DND-41 (cell line): ENCODE data around the gene PPFIA1.

Experiments
- ATAC-seq: fragments of 200-7000 bp; cut with Tn5 transposase; 3 replicates; pipeline ENCODE4 v1.9.1; 2021; ENCODE audit warnings: low read depth; ENCODE audit not compliant: insufficient read depth
- DNase-seq: peaks from one replicate; pipeline ENCODE4 v3.0.0-alpha.2; 2020
- H2AFZ ChIP-seq: 2 replicates; pipeline ENCODE4 v1.6.0; 2012; ENCODE audit warnings: low read depth, low read length
- H3K27ac ChIP-seq: 2 replicates; pipeline ENCODE4 v1.5.1; 2012; ENCODE audit warnings: low read length, inconsistent platforms
- H3K27me3 ChIP-seq: fragments of 200-600 bp; sonication (generic); 2 replicates; pipeline ENCODE4 v1.6.0; 2012; ENCODE audit warnings: low read length, mild to moderate bottlenecking, inconsistent platforms; ENCODE audit not compliant: insufficient read depth, poor library complexity
- H3K36me3 ChIP-seq: 2 replicates; pipeline ENCODE4 v1.5.1; 2012; ENCODE audit warnings: low read length, inconsistent platforms; ENCODE audit not compliant: insufficient read depth
- H3K4me1 ChIP-seq: 2 replicates; pipeline ENCODE4 v1.5.1; 2012; ENCODE audit warnings: mild to moderate bottlenecking, low read length; ENCODE audit not compliant: insufficient read depth
- H3K4me2 ChIP-seq: 2 replicates; pipeline ENCODE4 v1.6.0; 2012; ENCODE audit warnings: mild to moderate bottlenecking, moderate library complexity, low read length, inconsistent platforms; ENCODE audit not compliant: insufficient read depth
- H3K4me3 ChIP-seq, 2 experiments: fragments of 200-600 bp in 1 of 2; shearing (Covaris generic) in 1 of 2; 2 replicates each; pipeline ENCODE4 v1.5.1; 2012 to 2016; ENCODE audit warnings: inconsistent platforms in 2 of 2, low read length in 2 of 2, mild to moderate bottlenecking in 2 of 2, low read depth in 1 of 2, moderate library complexity in 1 of 2
- H3K79me2 ChIP-seq: 2 replicates; pipeline ENCODE4 v1.6.0; 2012; ENCODE audit warnings: low read length, inconsistent platforms; ENCODE audit not compliant: insufficient read depth
- H3K9ac ChIP-seq: 2 replicates; pipeline ENCODE4 v1.6.0; 2012; ENCODE audit warnings: low read depth, mild to moderate bottlenecking, inconsistent platforms, low read length, moderate library complexity
- H3K9me3 ChIP-seq: 2 replicates; pipeline ENCODE4 v1.5.1; 2012; ENCODE audit warnings: low read length, moderate library complexity, mild to moderate bottlenecking, inconsistent platforms; ENCODE audit not compliant: insufficient read depth, severe bottlenecking
- H4K20me1 ChIP-seq: 2 replicates; pipeline ENCODE4 v1.6.0; 2012; ENCODE audit warnings: low read length; ENCODE audit not compliant: insufficient read depth
- CTCF ChIP-seq: IDR thresholded peaks from 2 replicates; pipeline ENCODE4 v1.5.1; 2012; ENCODE audit warnings: borderline replicate concordance, low read length, moderate library complexity, mild to moderate bottlenecking; ENCODE audit not compliant: poor library complexity, severe bottlenecking; ENCODE audit errors: extremely low read depth
- EZH2 ChIP-seq: IDR thresholded peaks from 3 replicates; pipeline ENCODE4 v1.6.1; 2012; ENCODE audit warnings: borderline replicate concordance, low read depth, mild to moderate bottlenecking, moderate library complexity, low read length, inconsistent platforms; ENCODE audit not compliant: severe bottlenecking

PPFIA1 gene

GRCh38 chr11:70343636-70344035 lies 73.1 kb downstream of the PPFIA1 start:
- peaks cover 74% of the 10 kb centered on the region for H3K36me3 ChIP-seq
- no peak overlapping the region for H3K4me3 ChIP-seq
- no peak overlapping the region for H3K4me2 ChIP-seq
- H3K9me3 ChIP-seq = no peaks in the 10 kb centered on the region
- H2AFZ ChIP-seq = no peak overlapping the region
- no peaks in the 10 kb centered on the region for H3K79me2 ChIP-seq
- H3K27ac ChIP-seq = no peak overlapping the region
- no peaks in the 10 kb centered on the region; the same call in 1 of the 2 replicates for H4K20me1 ChIP-seq
- TF ChIP-seq CTCF = no peak
- TF ChIP-seq EZH2 = no peak
- DNase-seq = no peak
- no peaks in the 10 kb centered on the region for H3K4me1 ChIP-seq
- H3K9ac ChIP-seq = no peak overlapping the region
- H3K27me3 ChIP-seq = no peaks in the 10 kb centered on the region
- ATAC-seq = no peak

- no peak for TF ChIP-seq EZH2
- no peak for TF ChIP-seq CTCF
- no peak overlapping the region for H3K4me3 ChIP-seq
- H3K9ac ChIP-seq = no peak overlapping the region
- no peaks in the 10 kb centered on the region for H3K4me1 ChIP-seq
- H3K36me3 ChIP-seq = peaks cover 61% of the 10 kb centered on the region
- no peaks in the 10 kb centered on the region for H3K9me3 ChIP-seq
- ATAC-seq (no peak), DNase-seq (no peak)
- no peak overlapping the region for H3K27ac ChIP-seq
- no peaks in the 10 kb centered on the region for H3K79me2 ChIP-seq
- H3K27me3 ChIP-seq = no peaks in the 10 kb centered on the region
- H2AFZ ChIP-seq = no peak overlapping the region
- H4K20me1 ChIP-seq = no peaks in the 10 kb centered on the region; the same call in 1 of the 2 replicates
- H3K4me2 ChIP-seq = no peak overlapping the region
Observed at GRCh38 chr11:70348191-70348590, 77.7 kb downstream of the PPFIA1 start.

GRCh38 chr11:70348608-70349007 lies 78.1 kb downstream of the PPFIA1 start:
- H3K36me3 ChIP-seq = peaks cover 61% of the 10 kb centered on the region
- H3K9ac ChIP-seq = no peak overlapping the region
- no peaks in the 10 kb centered on the region for H3K79me2 ChIP-seq
- no peak overlapping the region for H2AFZ ChIP-seq
- H3K27me3 ChIP-seq = no peaks in the 10 kb centered on the region
- no peaks in the 10 kb centered on the region for H3K9me3 ChIP-seq
- no peak overlapping the region for H3K4me3 ChIP-seq
- H3K4me1 ChIP-seq = no peaks in the 10 kb centered on the region
- ATAC-seq (no peak), DNase-seq (no peak)
- no peak for TF ChIP-seq CTCF
- no peak for TF ChIP-seq EZH2
- no peak overlapping the region for H3K27ac ChIP-seq
- no peaks in the 10 kb centered on the region; the same call in 1 of the 2 replicates for H4K20me1 ChIP-seq
- H3K4me2 ChIP-seq = no peak overlapping the region

GRCh38 chr11:70351646-70352045 lies 81.2 kb downstream of the PPFIA1 start:
- DNase-seq (no peak), ATAC-seq (no peak)
- no peaks in the 10 kb centered on the region for H3K4me1 ChIP-seq
- no peaks in the 10 kb centered on the region for H3K27me3 ChIP-seq
- no peaks in the 10 kb centered on the region for H3K9me3 ChIP-seq
- no peaks in the 10 kb centered on the region for H4K20me1 ChIP-seq
- H3K4me2 ChIP-seq = no peak overlapping the region
- H2AFZ ChIP-seq = no peak overlapping the region
- no peaks in the 10 kb centered on the region for H3K79me2 ChIP-seq
- peaks cover 72% of the 10 kb centered on the region for H3K36me3 ChIP-seq
- no peak overlapping the region for H3K4me3 ChIP-seq
- no peak overlapping the region for H3K9ac ChIP-seq
- no peak overlapping the region for H3K27ac ChIP-seq
- TF ChIP-seq CTCF (no peak), EZH2 (no peak)
